Stimulated activated CD8-positive, alpha-beta memory T cell treated with anti-CD3 and anti-CD28 coated beads, Interleukin-15, amount 100 ng/mL, for 24 hours (primary cell): Measurements from ENCODE around the gene LARP4B.

Experiments used
- DNase-seq: peaks from one replicate; pipeline ENCODE4 v3.0.0-alpha.2; 2020; ENCODE audit warnings: low read depth

LARP4B gene

DNA sequence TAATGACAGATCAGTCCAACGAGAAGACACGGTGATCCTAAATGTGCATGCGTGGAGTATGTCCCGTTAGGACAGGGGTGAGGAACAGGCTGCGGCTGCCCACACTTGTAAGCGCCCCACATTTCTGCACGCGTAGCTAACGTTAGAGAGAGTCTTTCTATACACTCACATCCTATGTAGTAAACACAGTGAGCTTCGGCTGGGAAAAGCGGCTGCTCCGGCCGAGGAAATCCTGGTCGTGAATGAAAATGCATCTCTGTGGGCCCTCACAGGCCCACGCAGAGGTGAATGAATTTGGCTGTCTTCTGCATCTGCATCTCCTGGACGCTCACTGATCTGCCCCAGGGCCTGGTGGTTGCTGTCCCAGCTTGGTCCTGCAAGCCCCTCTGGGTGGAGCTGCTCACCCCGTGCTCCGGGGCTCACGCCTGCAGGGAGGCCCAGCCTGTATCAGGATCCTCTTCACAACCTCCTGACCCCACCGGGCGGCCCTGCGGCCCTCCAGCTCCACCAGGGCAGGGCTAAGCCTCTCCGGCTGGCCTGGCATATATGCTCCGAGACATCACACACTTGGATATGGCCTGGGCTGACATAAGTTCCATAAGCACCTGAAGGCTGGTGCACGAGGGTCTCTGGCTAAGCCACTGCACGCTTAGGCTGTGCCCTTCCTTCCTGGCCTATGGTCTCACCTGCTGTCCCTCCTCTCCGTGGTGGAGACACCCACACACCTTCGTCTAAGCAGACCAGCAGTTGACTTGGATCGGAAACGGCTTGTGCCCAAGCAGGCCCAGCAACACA is 124.1 kb downstream of the LARP4B start:
- no peak for DNase-seq

DNA sequence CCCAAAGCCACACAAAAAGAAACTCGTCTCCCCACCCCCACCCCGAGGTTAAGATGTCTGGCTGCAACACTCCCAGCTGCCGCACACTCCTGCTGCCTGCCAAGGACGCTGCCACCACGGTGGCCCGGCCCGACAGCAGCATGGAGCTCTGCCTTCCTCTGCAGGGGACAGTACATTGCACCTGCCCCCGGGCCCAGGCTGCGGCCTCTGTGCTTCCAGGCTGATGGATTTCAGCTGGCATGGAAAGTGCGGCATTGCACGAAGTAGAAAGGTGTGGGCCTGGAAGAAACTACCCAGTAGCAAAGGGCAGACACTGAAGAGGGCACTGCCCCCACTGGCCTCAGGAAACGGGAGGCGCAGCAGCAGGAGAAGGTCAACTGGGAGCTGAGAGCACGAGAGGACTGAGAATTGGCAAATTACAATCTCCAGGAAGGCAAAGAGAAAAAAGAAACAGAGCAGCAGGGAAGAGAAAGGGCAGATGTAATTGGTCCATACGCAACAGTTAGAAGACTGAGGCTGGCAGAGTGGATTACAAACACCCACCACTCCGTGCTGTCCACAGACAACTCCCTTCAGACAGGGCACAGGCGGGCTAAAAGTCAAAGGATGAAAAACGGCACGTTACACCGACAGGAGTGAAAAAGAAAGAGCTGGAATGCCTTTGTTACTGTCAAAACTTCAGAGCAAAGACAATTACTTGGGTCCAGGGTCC is 124.9 kb downstream of the LARP4B start:
- no peak for DNase-seq

- DNase-seq = no peak
These were observed 125.7 kb downstream of the LARP4B start for GRCh38 chr10:805620-806305.

DNA sequence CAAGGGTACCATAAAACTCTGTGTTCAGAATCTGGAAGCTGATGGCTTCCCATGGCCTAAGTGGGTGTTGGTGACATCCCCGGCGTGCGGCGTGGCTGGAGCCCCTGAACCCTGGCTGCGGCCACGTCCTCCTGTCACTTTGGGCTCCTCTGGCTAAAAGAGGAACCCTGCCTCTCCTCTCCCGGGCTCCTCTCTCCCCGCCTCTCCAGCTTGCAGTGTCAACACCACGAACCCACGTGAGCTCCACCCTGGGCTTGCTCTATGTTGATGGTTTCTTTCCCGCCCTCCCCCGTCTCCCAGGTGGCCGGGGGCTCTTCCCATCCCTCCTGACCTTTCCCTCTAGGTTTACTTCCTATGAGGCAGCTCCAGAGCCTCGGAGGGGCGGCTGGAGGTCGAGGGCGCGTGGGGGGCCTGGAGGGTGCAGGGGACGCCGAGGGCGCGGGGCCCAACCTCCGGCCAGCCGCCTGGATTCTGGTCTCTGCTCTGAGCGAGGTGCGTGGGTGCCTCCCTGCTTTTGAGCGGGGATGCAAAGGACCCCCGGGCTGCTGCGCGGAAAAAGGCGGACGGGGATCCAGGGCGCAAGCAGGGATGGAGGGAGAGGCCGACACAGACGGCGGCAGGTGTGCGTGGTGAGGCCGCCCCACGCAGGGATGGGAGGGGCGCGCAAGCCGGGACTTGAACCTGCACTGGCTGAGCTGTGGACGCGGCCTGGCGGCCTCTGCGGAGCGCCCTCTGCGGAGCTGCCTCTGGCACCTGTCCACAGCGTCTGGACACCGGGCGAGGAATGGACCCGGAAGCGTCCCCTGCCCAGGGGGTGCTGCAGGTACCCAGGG is 126.5 kb downstream of the LARP4B start:
- DNase-seq = no peak

GRCh38 chr10:804191-804781 is 127.2 kb downstream of the LARP4B start:
- DNase-seq = no peak

- no peak for DNase-seq
These were observed 128.3 kb downstream of the LARP4B start for GRCh38 chr10:803041-803741.

DNA sequence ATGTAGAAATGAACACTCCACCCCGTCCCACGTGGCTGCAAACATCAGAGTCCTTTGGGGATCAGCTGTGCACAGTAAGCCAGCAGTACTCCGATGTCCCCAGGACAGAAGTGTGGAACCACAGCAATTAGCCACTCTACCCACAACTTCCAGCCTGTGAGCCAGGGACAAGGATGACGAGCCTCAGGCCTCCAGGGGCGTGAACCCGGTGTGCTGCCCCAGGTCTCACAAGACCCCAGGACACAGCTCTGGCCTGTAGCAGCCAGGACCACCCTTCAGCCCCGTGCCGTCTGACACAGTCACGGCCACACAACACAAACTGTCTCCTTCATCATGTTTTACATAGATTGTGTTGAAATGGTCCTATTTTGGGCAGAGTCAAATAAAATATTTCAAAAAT is 129.0 kb downstream of the LARP4B start:
- no peak for DNase-seq

- DNase-seq = no peak
These were observed 134.3 kb downstream of the LARP4B start for GRCh38 chr10:797179-797578.

DNA sequence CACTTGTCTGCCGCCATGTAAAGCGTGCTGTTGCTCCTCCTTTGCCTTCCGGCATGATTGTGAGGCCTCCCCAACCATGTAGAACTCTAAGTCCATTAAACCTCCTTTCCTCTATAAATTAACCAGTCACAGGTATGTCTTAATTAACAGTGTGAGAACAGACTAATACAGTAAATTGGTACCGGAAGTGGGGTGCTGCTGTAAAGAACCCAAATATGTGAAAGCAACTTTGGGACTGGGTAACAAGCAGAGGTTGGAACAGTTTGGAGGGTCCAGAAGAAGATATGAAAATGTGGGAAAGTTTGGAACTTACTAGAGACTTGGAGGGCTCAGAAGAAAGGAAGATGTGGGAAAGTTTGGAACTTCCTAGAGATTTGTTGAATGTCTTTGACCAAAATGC is 135.3 kb downstream of the LARP4B start:
- DNase-seq = no peak

DNA sequence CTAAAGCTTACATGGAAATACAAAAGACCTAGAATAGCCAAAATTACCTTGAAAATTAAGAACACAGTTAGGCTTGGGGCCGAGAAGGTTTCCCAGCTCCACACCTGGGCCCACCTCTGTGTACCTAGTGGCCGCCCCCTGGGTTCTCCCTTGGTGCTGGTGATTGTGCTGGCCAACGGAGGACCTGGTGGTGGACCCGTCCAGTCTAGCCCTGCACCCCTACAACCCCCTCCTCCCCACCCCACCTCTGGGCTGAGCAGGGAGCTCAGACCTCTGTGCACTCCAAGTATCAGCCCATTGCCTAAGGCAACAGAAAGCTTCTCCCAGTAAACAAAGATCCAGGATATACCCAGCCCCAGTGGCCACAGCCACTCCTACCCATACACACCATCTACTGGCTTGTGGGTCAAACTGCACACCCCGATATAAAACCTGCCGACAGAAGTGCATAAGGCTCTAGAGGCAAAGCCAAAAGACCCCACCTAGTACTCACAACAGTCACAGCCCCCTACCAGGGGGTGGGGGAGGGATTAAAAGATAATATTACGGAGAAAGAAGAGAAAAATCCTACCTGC is 137.0 kb downstream of the LARP4B start:
- no peak for DNase-seq

- no peak for DNase-seq
These were observed 138.8 kb downstream of the LARP4B start for GRCh38 chr10:792792-793100.

DNA sequence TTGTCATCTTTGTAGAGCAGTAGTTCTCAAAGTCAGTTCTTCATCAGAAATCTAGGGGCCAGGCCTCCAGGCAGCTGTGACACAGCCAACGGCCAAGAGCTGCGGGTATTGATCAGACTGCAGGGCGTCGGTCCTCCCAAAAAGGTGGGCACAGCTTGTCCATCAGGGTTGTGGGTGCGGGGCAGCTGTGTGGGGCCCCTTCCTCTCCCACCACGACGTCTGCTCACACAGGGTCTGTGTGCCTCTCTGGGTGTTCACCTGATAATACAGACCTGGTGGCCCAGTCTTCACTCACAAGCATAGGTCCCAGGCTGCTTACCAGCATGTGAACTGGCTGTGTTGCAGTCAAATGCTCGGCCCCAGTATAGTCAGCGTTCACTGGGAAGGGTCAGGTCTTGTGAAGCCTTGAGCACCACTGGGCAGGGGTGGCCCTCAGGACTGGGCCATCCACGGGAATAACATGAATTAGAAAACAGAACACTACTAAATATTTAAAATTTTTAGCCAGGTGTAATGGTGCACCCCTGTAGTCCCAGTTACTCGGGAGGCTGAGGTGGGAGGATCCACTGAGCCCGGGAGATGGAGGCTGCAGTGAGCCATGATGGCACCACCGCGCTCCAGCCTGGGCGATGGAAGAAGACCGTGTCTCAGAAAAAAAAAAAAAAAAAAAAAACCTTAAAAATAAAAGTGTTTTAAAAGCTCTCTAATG is 139.3 kb downstream of the LARP4B start:
- DNase-seq = no peak

DNA sequence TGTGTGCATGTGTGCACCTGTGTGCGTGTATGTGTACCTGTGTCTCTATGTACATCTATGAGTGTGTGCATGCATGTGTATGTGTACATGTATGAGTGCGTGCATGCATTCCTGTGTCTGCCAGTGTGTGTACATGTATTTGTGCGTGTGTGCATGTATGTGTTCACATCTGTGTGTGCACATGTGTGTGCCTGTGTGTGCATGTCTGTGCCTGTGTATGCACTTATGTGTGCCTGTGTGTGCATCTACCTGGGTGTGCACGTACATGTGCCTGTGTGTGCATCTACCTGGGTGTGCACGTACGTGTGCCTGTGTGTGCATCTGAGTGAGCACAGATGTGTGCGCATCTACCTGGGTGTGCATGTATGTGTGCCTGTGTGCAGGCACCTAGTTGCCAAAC is 139.9 kb downstream of the LARP4B start:
- DNase-seq = no peak

GRCh38 chr10:790821-791551 is 140.5 kb downstream of the LARP4B start:
- no peak for DNase-seq

DNA sequence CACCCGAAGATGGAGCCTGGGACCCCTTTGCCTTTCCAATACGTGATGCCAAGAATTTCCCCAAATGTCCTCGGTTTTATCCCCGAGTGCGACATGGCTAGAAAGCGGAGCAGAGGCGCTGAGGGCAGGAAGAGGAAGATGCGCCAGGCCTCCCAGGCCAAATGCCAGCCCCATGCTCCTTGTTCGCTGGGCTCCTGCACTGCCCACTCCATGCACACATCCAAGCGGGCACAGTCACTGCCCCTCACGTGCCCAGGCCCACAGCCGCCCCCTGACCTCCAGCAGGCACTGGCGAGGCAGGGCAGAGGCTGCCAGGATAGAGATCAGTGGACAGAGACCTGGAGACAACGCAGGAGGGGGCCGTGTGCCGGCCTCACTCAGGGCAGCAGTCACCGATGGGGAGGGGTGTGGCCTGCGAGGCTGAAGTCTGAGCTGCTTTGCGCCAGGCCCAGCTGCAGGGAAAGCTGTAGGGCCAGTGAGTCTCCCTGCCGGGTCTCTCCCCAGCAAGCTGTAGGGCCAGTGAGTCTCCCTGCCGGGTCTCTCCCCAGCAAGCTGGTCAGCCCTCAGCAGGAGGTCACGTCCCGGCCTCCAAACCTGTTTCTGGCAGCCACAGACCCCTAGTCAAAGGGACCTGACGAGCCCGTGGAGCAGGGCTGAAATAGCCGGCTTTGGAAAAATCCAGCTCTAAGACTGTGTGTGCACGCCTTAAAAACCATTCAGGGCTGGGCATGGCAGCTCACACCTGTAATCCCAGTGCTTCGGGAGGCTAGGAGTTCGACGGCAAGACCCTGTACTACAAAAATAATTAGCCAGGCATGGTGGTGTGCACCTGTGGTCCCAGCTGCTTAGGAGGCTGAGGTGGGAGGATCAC is 141.4 kb downstream of the LARP4B start:
- DNase-seq = no peak

DNA sequence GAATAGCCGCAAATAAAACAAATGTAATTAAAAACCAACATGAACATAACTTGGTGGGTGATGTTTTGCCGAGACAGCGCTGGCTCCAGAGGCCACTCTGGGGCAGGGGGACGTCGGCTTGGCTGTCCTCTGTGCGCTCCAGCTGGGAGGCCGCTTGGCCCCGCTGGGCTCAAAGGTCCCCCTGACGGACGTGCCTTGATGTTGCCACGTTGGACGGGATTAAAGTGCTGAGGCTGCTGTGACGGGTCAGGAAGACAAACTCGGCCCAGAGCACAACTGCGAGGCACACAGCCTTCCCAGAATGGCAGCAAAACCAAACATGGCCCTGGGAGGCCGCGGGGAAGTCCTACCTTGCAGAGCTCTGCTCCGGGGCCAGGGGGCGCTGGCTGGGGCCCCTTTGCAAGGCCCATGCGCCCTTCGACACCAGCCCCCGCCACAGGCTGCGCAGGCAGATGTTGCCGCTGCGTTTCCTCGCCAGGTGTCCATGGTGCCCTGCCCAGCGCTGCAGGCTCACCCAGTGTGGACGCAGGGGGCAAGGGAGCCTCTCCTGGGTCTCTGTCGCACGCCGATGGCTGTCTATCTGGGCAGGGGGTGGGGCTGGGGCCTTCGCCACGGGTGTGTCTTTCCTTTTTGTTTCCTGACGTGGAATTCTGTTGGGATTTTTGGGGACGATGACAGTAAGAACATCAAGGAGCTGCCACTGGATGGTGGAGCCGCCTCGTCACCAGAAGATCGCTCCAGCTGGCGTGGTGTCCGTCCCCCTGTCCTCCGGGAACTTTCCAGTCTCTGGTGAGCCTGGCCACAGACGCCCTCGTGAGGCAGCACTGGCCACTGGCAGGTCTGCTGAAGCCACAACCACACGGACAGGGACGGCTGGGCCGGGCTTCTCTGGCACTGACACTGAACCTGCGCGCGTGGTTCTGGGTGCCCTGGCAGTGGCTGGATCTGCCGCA is 142.4 kb downstream of the LARP4B start:
- DNase-seq = no peak

DNA sequence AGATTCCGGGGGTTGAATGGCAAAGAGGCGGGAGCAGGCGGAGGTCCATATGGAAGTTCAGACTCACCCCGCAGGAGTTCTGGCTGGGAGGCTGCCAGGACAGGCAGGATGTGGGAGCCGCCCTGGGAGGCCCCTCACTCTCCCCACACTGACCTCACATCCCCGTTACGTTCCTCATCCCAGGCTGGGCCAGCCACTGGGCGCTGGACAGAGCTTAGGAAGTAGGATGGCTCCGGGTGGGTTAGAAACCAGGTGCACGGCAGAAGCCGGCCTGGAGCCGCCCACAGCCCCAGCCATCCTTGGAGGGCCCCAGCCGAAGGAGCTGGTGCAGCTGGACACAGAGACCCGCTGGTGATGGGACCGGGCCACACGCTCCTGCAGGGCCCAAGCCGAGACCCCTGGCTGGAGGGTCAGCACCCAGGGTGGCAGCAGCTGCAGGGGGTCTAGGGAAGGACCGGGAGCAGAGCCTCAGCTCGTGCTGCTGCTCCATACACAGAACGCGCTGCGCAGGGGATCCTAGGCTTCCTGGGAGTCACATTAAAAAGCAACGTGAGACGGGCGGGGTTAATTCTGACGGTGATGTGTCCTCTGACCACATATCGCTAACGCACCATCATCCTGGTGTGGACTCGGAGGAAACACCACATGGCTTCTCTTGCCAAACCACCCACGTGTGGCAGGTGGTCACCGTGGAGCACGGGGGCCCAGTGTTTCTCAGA is 143.4 kb downstream of the LARP4B start:
- no peak for DNase-seq
